ENCODE measurements around the gene DLEC1. TPM values are rescaled to one million over a fixed set of nuclear protein-coding genes. Genes with fewer than 3 reads are reported as not detected.

The DLEC1 gene
- polyA plus RNA-seq, 1 donor from 2014 or later: 0.28 TPM

- Mint-ChIP-seq H3K4me3 (no peak overlapping the region), H3K36me3 (no peaks in the 10 kb centered on the region), H3K27ac (no peak overlapping the region), H3K27me3 (no peaks in the 10 kb centered on the region), H3K9me3 (no peaks in the 10 kb centered on the region), H3K4me1 (peaks cover 0 to 13% (median 7%) of the 10 kb centered on the region in 3 donors)
These were observed 31.3 kb upstream of the DLEC1 start for GRCh38 chr3:38007754-38008090.

GRCh38 chr3:38008191-38008701, 30.8 kb upstream of the DLEC1 start:
- H3K36me3 Mint-ChIP-seq: no peaks in the 10 kb centered on the region
- no peaks in the 10 kb centered on the region for H3K9me3 Mint-ChIP-seq
- H3K27me3 Mint-ChIP-seq: no peaks in the 10 kb centered on the region
- peaks cover 0 to 10% (median 7%) of the 10 kb centered on the region in 3 donors for H3K4me1 Mint-ChIP-seq
- H3K27ac Mint-ChIP-seq: no peak overlapping the region
- no peak overlapping the region for H3K4me3 Mint-ChIP-seq

GRCh38 chr3:38008971-38009580, 29.9 kb upstream of the DLEC1 start:
- no peaks in the 10 kb centered on the region for H3K9me3 Mint-ChIP-seq
- H3K36me3 Mint-ChIP-seq: no peaks in the 10 kb centered on the region
- H3K27ac Mint-ChIP-seq: peak overlapping the region in 2 of 3 donors; percentile 43 to 67
- peaks cover 0 to 8% (median 7%) of the 10 kb centered on the region in 3 donors for H3K4me1 Mint-ChIP-seq
- no peak overlapping the region for H3K4me3 Mint-ChIP-seq
- H3K27me3 Mint-ChIP-seq: no peaks in the 10 kb centered on the region

- Mint-ChIP-seq H3K27me3 (no peaks in the 10 kb centered on the region), H3K4me3 (peak overlapping the region in 1 of 4 donors; percentile 56), H3K27ac (no peak overlapping the region), H3K36me3 (peaks cover 2% of the 10 kb centered on the region), H3K9me3 (peaks cover 0 to under 1% (median 0%) of the 10 kb centered on the region in 3 donors), H3K4me1 (peaks cover 0 to 2% (median 0%) of the 10 kb centered on the region in 3 donors)
These were observed 29.0 kb upstream of the DLEC1 start for GRCh38 chr3:38009807-38010591.

- H3K27ac Mint-ChIP-seq: no peak overlapping the region
- H3K27me3 Mint-ChIP-seq: no peaks in the 10 kb centered on the region
- H3K4me1 Mint-ChIP-seq: peaks cover 0 to 2% (median 0%) of the 10 kb centered on the region in 3 donors
- H3K4me3 Mint-ChIP-seq: no peak overlapping the region
- H3K9me3 Mint-ChIP-seq: peaks cover 0 to 2% (median 0%) of the 10 kb centered on the region in 3 donors
- peaks cover 9% of the 10 kb centered on the region for H3K36me3 Mint-ChIP-seq
These were observed 27.9 kb upstream of the DLEC1 start for GRCh38 chr3:38011111-38011510.

GRCh38 chr3:38015485-38015884, 23.5 kb upstream of the DLEC1 start:
- H3K36me3 Mint-ChIP-seq: peaks cover 10% of the 10 kb centered on the region

GRCh38 chr3:38015984-38016383, 23.0 kb upstream of the DLEC1 start:
- peaks cover 0 to 2% (median 0%) of the 10 kb centered on the region in 3 donors for H3K9me3 Mint-ChIP-seq
- H3K36me3 Mint-ChIP-seq: peaks cover 10% of the 10 kb centered on the region
- no peaks in the 10 kb centered on the region for H3K27me3 Mint-ChIP-seq
- no peak overlapping the region for H3K27ac Mint-ChIP-seq
- H3K4me1 Mint-ChIP-seq: peaks cover 0 to 1% (median 0%) of the 10 kb centered on the region in 3 donors
- no peak overlapping the region for H3K4me3 Mint-ChIP-seq

More at GRCh38 chr3:38015485-38015884, 23.5 kb upstream of the DLEC1 start:
- peak overlapping the region in 1 of 4 donors; percentile 31 for H3K4me3 Mint-ChIP-seq
- no peak overlapping the region for H3K27ac Mint-ChIP-seq
- H3K4me1 Mint-ChIP-seq: peaks cover 0 to 2% (median 0%) of the 10 kb centered on the region in 3 donors
- peaks cover 0 to 2% (median 0%) of the 10 kb centered on the region in 3 donors for H3K9me3 Mint-ChIP-seq
- H3K27me3 Mint-ChIP-seq: no peaks in the 10 kb centered on the region

GRCh38 chr3:38016410-38016809, 22.6 kb upstream of the DLEC1 start:
- Mint-ChIP-seq H3K36me3 (peaks cover 10% of the 10 kb centered on the region), H3K4me1 (peaks cover 0 to 2% (median 0%) of the 10 kb centered on the region in 3 donors)

GRCh38 chr3:38016847-38017444, 22.1 kb upstream of the DLEC1 start:
- H3K4me3 Mint-ChIP-seq: no peak overlapping the region
- H3K36me3 Mint-ChIP-seq: peaks cover 10% of the 10 kb centered on the region
- H3K4me1 Mint-ChIP-seq: peaks cover 0 to 2% (median 0%) of the 10 kb centered on the region in 3 donors
- H3K27ac Mint-ChIP-seq: no peak overlapping the region
- peaks cover 0 to 2% (median 0%) of the 10 kb centered on the region in 3 donors for H3K9me3 Mint-ChIP-seq
- H3K27me3 Mint-ChIP-seq: no peaks in the 10 kb centered on the region

More at GRCh38 chr3:38016410-38016809, 22.6 kb upstream of the DLEC1 start:
- Mint-ChIP-seq H3K27ac (no peak overlapping the region), H3K9me3 (peaks cover 0 to 2% (median 0%) of the 10 kb centered on the region in 3 donors), H3K4me3 (no peak overlapping the region), H3K27me3 (no peaks in the 10 kb centered on the region)

- Mint-ChIP-seq H3K4me1 (peaks cover 0 to 2% (median 0%) of the 10 kb centered on the region in 3 donors), H3K27me3 (no peaks in the 10 kb centered on the region), H3K9me3 (peaks cover 0 to 2% (median 0%) of the 10 kb centered on the region in 3 donors), H3K27ac (peak overlapping the region in 1 of 3 donors; percentile 35), H3K36me3 (peaks cover 10% of the 10 kb centered on the region), H3K4me3 (no peak overlapping the region)
These were observed 21.3 kb upstream of the DLEC1 start for GRCh38 chr3:38017445-38018295.

GRCh38 chr3:38018296-38019266, 20.4 kb upstream of the DLEC1 start:
- peak overlapping the region in 1 of 3 donors; percentile 35 for H3K27ac Mint-ChIP-seq

GRCh38 chr3:38019658-38020341, 19.2 kb upstream of the DLEC1 start:
- H3K4me3 Mint-ChIP-seq: no peak overlapping the region
- peaks cover 0 to 2% (median 0%) of the 10 kb centered on the region in 3 donors for H3K9me3 Mint-ChIP-seq
- no peak overlapping the region for H3K27ac Mint-ChIP-seq
- peaks cover 10% of the 10 kb centered on the region for H3K36me3 Mint-ChIP-seq
- H3K27me3 Mint-ChIP-seq: no peaks in the 10 kb centered on the region
- peaks cover 2 to 11% (median 4%) of the 10 kb centered on the region in 3 donors for H3K4me1 Mint-ChIP-seq

More at GRCh38 chr3:38018296-38019266, 20.4 kb upstream of the DLEC1 start:
- peaks cover under 1 to 6% (median 2%) of the 10 kb centered on the region in 3 donors for H3K4me1 Mint-ChIP-seq
- peaks cover 10% of the 10 kb centered on the region for H3K36me3 Mint-ChIP-seq
- H3K9me3 Mint-ChIP-seq: peaks cover 0 to 2% (median 0%) of the 10 kb centered on the region in 3 donors
- peak overlapping the region in 1 of 4 donors; percentile 68 for H3K4me3 Mint-ChIP-seq
- no peaks in the 10 kb centered on the region for H3K27me3 Mint-ChIP-seq

GRCh38 chr3:38020342-38020726, 18.7 kb upstream of the DLEC1 start:
- peak overlapping the region in 1 of 3 donors; percentile 40 for H3K27ac Mint-ChIP-seq
- H3K27me3 Mint-ChIP-seq: no peaks in the 10 kb centered on the region
- H3K36me3 Mint-ChIP-seq: peaks cover 5% of the 10 kb centered on the region
- peaks cover 2 to 12% (median 4%) of the 10 kb centered on the region in 3 donors for H3K4me1 Mint-ChIP-seq
- no peaks in the 10 kb centered on the region for H3K9me3 Mint-ChIP-seq
- no peak overlapping the region for H3K4me3 Mint-ChIP-seq
